A673 (cell line): ENCODE data around the gene CCDC87.

ENCODE experiments used
- EZH2 ChIP-seq: fragments of 200-600 bp; sonication (generic); IDR thresholded peaks from 2 replicates; pipeline ENCODE4 v1.6.1; 2017; ENCODE audit warnings: borderline replicate concordance, low read depth, mild to moderate bottlenecking, mixed read lengths, antibody characterized with exemption, low read length; ENCODE audit not compliant: poor library complexity, severe bottlenecking
- TF ChIP-seq, protein P1 (sequence below): fragments of 300-800, 200-600 bp; sonication (generic); conservative IDR thresholded peaks from 2 replicates; pipeline ENCODE4 v1.5.1; 2017; ENCODE audit warnings: low read depth, mild to moderate bottlenecking, antibody characterized with exemption, low read length, moderate library complexity, mixed read lengths

DNA sequence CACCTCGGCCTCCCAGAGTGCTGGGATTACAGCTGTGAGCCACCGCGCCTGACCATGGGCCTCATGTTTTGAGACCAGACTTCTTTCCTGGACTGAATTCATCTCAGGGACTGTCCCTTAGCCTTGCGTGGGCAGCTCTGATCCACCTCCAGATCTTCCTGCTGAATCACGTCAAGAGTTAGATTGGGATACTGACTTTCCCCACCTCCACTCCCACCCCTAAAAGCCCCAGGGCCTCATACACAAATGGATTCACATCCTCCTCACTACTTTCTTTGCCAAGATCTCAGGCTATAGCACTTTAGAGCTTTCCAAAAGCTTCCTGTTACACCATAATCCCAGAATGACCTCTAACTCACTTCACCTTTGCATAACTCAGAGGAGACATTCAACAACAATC, 12.1 kb downstream of the CCDC87 start:
- TF ChIP-seq, protein P1, sequence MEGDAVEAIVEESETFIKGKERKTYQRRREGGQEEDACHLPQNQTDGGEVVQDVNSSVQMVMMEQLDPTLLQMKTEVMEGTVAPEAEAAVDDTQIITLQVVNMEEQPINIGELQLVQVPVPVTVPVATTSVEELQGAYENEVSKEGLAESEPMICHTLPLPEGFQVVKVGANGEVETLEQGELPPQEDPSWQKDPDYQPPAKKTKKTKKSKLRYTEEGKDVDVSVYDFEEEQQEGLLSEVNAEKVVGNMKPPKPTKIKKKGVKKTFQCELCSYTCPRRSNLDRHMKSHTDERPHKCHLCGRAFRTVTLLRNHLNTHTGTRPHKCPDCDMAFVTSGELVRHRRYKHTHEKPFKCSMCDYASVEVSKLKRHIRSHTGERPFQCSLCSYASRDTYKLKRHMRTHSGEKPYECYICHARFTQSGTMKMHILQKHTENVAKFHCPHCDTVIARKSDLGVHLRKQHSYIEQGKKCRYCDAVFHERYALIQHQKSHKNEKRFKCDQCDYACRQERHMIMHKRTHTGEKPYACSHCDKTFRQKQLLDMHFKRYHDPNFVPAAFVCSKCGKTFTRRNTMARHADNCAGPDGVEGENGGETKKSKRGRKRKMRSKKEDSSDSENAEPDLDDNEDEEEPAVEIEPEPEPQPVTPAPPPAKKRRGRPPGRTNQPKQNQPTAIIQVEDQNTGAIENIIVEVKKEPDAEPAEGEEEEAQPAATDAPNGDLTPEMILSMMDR: no peak
- no peak for TF ChIP-seq EZH2
